ENCODE data around the gene KDM2B. TPM values are rescaled to one million over a fixed set of nuclear protein-coding genes. Genes with fewer than 3 reads are reported as not detected.

Gene KDM2B
- total and polyA plus RNA-seq, 2 donors from 2014 or later: 6.2 to 19.7 TPM

GRCh38 chr12:121494093-121494787, 86.6 kb downstream of the KDM2B start:
- peaks cover 0 to 2% (median 2%) of the 10 kb centered on the region in 3 donors for H3K36me3 ChIP-seq (ENCODE audit: control insufficient read depth in 2 of 3, insufficient read depth in 3 of 3, low read length in 3 of 3)
- H3K27me3 ChIP-seq (ENCODE audit: control insufficient read depth, insufficient read depth, low read length): no peaks in the 10 kb centered on the region
- intact Hi-C loops (cut with DNase I): no loop called here
- TF ChIP-seq CTCF (IDR thresholded peaks at IDR 0.05; ENCODE audit: borderline replicate concordance, extremely low read depth, insufficient read depth): peak; percentile 66
- peak in 4 of 5 donors; percentile 46 to 64 (median 54) for DNase-seq
- H3K4me3 ChIP-seq (ENCODE audit: low read length in 3 of 3): no peak overlapping the region
- no peaks in the 10 kb centered on the region for H3K4me1 ChIP-seq (ENCODE audit: control insufficient read depth in 2 of 3, insufficient read depth in 2 of 3, low read depth in 1 of 3, low read length in 3 of 3)
- no peak overlapping the region for H3K27ac ChIP-seq (ENCODE audit: low read depth in 2 of 2, low read length in 2 of 2)
- no peak for FAIRE-seq
- no peak overlapping the region for H3K9ac ChIP-seq (ENCODE audit: low read length in 3 of 3)
- no peaks in the 10 kb centered on the region for H3K9me3 ChIP-seq (ENCODE audit: control insufficient read depth in 2 of 3, insufficient read depth in 1 of 3, low read length in 3 of 3)

GRCh38 chr12:121490401-121491281, 90.2 kb downstream of the KDM2B start:
- intact Hi-C loops (cut with DNase I): no loop called here
- FAIRE-seq (no peak), DNase-seq (peak in 4 of 5 donors; percentile 82 to 91 (median 88))
- no peaks in the 10 kb centered on the region for H3K27me3 ChIP-seq (ENCODE audit: control insufficient read depth, insufficient read depth, low read length)
- H3K4me3 ChIP-seq (ENCODE audit: low read length in 3 of 3): no peak overlapping the region
- H3K27ac ChIP-seq (ENCODE audit: low read depth in 2 of 2, low read length in 2 of 2): no peak overlapping the region
- TF ChIP-seq CTCF (IDR thresholded peaks at IDR 0.05; ENCODE audit: borderline replicate concordance, extremely low read depth, insufficient read depth): no peak
- H3K4me1 ChIP-seq (ENCODE audit: control insufficient read depth in 2 of 3, insufficient read depth in 2 of 3, low read depth in 1 of 3, low read length in 3 of 3): no peaks in the 10 kb centered on the region
- peaks cover 0 to 2% (median 1%) of the 10 kb centered on the region in 3 donors for H3K36me3 ChIP-seq (ENCODE audit: control insufficient read depth in 2 of 3, insufficient read depth in 3 of 3, low read length in 3 of 3)
- H3K9me3 ChIP-seq (ENCODE audit: control insufficient read depth in 2 of 3, insufficient read depth in 1 of 3, low read length in 3 of 3): no peaks in the 10 kb centered on the region
- no peak overlapping the region for H3K9ac ChIP-seq (ENCODE audit: low read length in 3 of 3)

GRCh38 chr12:121489874-121490273, 90.9 kb downstream of the KDM2B start:
- no peak for TF ChIP-seq CTCF (IDR thresholded peaks at IDR 0.05; ENCODE audit: borderline replicate concordance, extremely low read depth, insufficient read depth)
- H3K4me3 ChIP-seq (ENCODE audit: low read length in 3 of 3): no peak overlapping the region
- intact Hi-C loops (cut with DNase I): no loop called here
- peaks cover 0 to 2% (median 0%) of the 10 kb centered on the region in 3 donors for H3K36me3 ChIP-seq (ENCODE audit: control insufficient read depth in 2 of 3, insufficient read depth in 3 of 3, low read length in 3 of 3)
- H3K27ac ChIP-seq (ENCODE audit: low read depth in 2 of 2, low read length in 2 of 2): no peak overlapping the region
- DNase-seq (peak in 3 of 5 donors; percentile 32 to 51 (median 41)), FAIRE-seq (no peak)
- no peaks in the 10 kb centered on the region for H3K4me1 ChIP-seq (ENCODE audit: control insufficient read depth in 2 of 3, insufficient read depth in 2 of 3, low read depth in 1 of 3, low read length in 3 of 3)
- no peak overlapping the region for H3K9ac ChIP-seq (ENCODE audit: low read length in 3 of 3)
- H3K27me3 ChIP-seq (ENCODE audit: control insufficient read depth, insufficient read depth, low read length): no peaks in the 10 kb centered on the region
- H3K9me3 ChIP-seq (ENCODE audit: control insufficient read depth in 2 of 3, insufficient read depth in 1 of 3, low read length in 3 of 3): no peaks in the 10 kb centered on the region

Measured in kidney (tissue), 14 donors.